Cardiac muscle cell (in vitro differentiated cells and primary cell): ENCODE data around the gene ERCC6L. TPM values are rescaled to one million over a fixed set of nuclear protein-coding genes. Genes with fewer than 3 reads are reported as not detected.

Source experiments
- DNase-seq, 2 donors: peaks; one replicate each; pipeline versions ENCODE4 v3.0.0 to v3.0.0-alpha.2; 2010 to 2017; ENCODE audit warnings: low read depth in 1 of 2, low spot score in 1 of 2
- H3K27ac ChIP-seq: fragments of 200-600 bp; sonication (generic); 2 replicates; pipeline ENCODE4 v1.5.1; 2016
- H3K27me3 ChIP-seq: fragments of 200-600 bp; sonication (generic); 2 replicates; pipeline ENCODE4 v1.6.0; 2016; ENCODE audit warnings: control low read depth
- H3K36me3 ChIP-seq: fragments of 200-600 bp; sonication (generic); 2 replicates; pipeline ENCODE4 v1.5.1; 2016; ENCODE audit warnings: control low read depth
- H3K4me1 ChIP-seq: fragments of 200-600 bp; sonication (generic); 2 replicates; pipeline ENCODE4 v1.8.1; 2017; ENCODE audit warnings: low read depth, mild to moderate bottlenecking, mixed run types
- H3K4me3 ChIP-seq: fragments of 200-600 bp; sonication (generic); 2 replicates; pipeline ENCODE4 v1.5.1; 2016; ENCODE audit warnings: mild to moderate bottlenecking
- H3K9me3 ChIP-seq: fragments of 200-600 bp; sonication (generic); 2 replicates; pipeline ENCODE4 v1.5.1; 2017; ENCODE audit warnings: low read depth, mild to moderate bottlenecking, control low read depth
- CTCF ChIP-seq: IDR thresholded peaks from 2 replicates; pipeline ENCODE4 v1.5.1; 2012; ENCODE audit warnings: low read depth, mild to moderate bottlenecking, low read length
- polyA plus RNA-seq: library from polyadenylated mRNA; unstranded; fragments of >200 nt; fragmentation: Nextera tagmentation; extraction: Ambion mirVana; gene quantifications from 2 replicates; pipeline ENCODE4 v1.2.1, GENCODE V29; 2016
- total RNA-seq: library from RNA; depleted of rRNA; stranded (reverse); fragments of >200 nt; gene quantifications from 2 replicates; pipeline ENCODE4 v1.2.3, GENCODE V29; 2016

The ERCC6L gene
- total and polyA plus RNA-seq, 2 experiments from 2014 or later = 2.4 to 2.9 TPM

DNA sequence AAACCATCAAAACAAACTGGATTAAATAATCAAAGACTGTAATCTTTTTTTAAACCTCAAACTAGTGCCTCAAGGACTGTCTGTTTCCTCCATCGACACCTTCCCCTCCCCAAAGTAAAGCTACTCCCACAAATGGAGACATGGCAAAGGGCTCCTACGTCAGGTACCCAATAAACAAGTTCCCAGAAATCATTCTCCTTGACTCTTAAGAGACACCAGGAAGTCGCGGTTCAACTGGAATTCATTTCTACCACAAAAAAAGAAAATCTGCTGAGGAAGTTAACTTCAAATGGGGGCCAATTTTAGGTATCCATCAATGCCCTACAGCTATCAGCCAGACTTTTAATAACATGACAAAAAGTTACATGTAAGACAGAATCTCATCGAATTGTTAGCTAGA is 35.7 kb upstream of the ERCC6L start:
- peak in 1 of 2 donors; percentile 36 for DNase-seq
- TF ChIP-seq CTCF = no peak
- no peaks in the 10 kb centered on the region for H3K9me3 ChIP-seq
- H3K27ac ChIP-seq = peak overlapping the region; percentile 17
- no peaks in the 10 kb centered on the region for H3K4me1 ChIP-seq
- peaks cover 12% of the 10 kb centered on the region for H3K36me3 ChIP-seq
- no peak overlapping the region for H3K4me3 ChIP-seq
- no peaks in the 10 kb centered on the region for H3K27me3 ChIP-seq

GRCh38 chrX:72273718-72274117 is 34.9 kb upstream of the ERCC6L start:
- no peak for DNase-seq
- Histone ChIP-seq H3K27ac (no peak overlapping the region), H3K9me3 (no peaks in the 10 kb centered on the region), H3K27me3 (no peaks in the 10 kb centered on the region), H3K4me3 (no peak overlapping the region), H3K36me3 (peaks cover 12% of the 10 kb centered on the region), H3K4me1 (no peaks in the 10 kb centered on the region)
- TF ChIP-seq CTCF = no peak

DNA sequence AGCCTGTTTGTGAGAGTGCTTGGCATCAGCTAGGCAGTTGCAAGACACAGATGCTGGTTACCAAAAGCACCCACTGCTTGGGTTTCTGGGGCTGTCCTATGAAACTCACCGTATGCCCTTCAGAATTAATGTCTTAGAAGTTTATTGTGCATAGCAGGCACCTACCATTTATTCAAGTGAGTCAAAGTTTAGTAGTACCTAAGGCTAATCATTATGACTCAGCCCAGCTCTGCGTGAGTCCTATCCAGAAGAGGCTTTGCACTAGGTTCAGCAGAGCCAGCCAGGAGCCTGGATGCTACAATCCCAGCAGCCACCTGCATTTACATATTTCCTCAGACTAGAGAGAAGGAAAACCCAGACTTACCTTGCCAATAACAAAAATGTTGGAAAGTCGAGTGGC is 34.0 kb upstream of the ERCC6L start:
- no peak overlapping the region for H3K27ac ChIP-seq
- H3K4me1 ChIP-seq = no peaks in the 10 kb centered on the region
- no peak for DNase-seq
- peaks cover 12% of the 10 kb centered on the region for H3K36me3 ChIP-seq
- H3K4me3 ChIP-seq = no peak overlapping the region
- TF ChIP-seq CTCF = no peak
- H3K27me3 ChIP-seq = no peaks in the 10 kb centered on the region
- H3K9me3 ChIP-seq = no peaks in the 10 kb centered on the region

- Histone ChIP-seq H3K4me1 (no peaks in the 10 kb centered on the region), H3K27ac (no peak overlapping the region), H3K9me3 (no peaks in the 10 kb centered on the region), H3K4me3 (no peak overlapping the region), H3K36me3 (peaks cover 12% of the 10 kb centered on the region), H3K27me3 (no peaks in the 10 kb centered on the region)
- no peak for DNase-seq
- TF ChIP-seq CTCF = no peak
Measured at GRCh38 chrX:72271812-72272211, 33.0 kb upstream of the ERCC6L start.

DNA sequence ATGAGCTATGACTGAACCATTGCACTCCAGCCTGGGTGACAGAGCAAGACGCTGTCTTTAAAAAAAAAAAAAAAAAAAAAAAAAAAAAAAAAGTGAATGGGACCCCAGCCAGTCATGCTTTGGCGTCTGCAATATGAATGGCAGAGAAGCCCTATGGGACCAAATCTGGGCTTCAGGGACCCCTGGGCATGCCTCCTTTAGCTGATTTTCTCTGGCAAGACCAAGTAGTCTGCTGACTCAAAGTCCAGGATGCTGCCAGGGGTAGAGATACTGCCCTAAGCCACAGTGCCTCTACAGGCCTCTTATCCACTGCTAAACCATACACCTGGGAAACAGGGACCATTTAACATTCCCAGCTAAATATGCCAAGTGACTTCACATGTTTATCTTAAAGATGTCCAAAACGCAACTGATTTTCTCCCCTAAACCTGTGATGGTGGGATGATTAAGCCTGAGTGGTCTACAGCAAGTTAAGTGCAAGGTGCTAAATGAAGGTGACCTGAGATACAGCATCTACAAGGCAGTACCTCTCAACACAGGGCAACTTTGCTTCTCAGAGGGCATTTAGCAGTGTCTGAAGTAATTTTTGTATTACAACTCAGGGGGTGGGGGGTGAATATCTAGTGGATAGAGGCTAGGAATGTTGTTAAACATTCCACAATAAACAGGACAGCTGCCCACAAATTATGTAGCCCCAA is 32.4 kb upstream of the ERCC6L start:
- no peak for DNase-seq
- Histone ChIP-seq H3K9me3 (no peaks in the 10 kb centered on the region), H3K4me1 (no peaks in the 10 kb centered on the region), H3K27me3 (no peaks in the 10 kb centered on the region), H3K4me3 (no peak overlapping the region), H3K27ac (no peak overlapping the region), H3K36me3 (peaks cover 12% of the 10 kb centered on the region)
- no peak for TF ChIP-seq CTCF
